K562 (cell line): Measurements from ENCODE around the gene AREL1. TPM values are rescaled to one million over a fixed set of nuclear protein-coding genes. Genes with fewer than 3 reads are reported as not detected.

Experiments used
- ATAC-seq: fragments of 200-7000 bp; cut with Tn5 transposase; 3 replicates; pipeline ENCODE4 v1.9.1; 2020; ENCODE audit warnings: moderate library complexity
- BruUV-seq: library from RNA; stranded (reverse); fragments of 400-500 nt; replicated peaks from 2 replicates; lab custom pipeline; 2021; lab: Mats Ljungman, UMichigan
- CTCF ChIA-PET: fragments of 300-600 bp; formaldehyde crosslinking; extraction: SDS; loops from one replicate; lab custom pipeline; 2021; ENCODE audit warnings: low intra/inter-chr PET ratio; lab: Yijun Ruan, JAX
- POLR2A ChIA-PET: fragments of 300-600, 350-650 bp; sonication (Branson Sonifier 250); formaldehyde crosslinking; extraction: SDS; loops from one replicate; lab custom pipeline; 2021; ENCODE audit warnings: antibody characterized with exemption, inconsistent platforms; lab: Yijun Ruan, JAX
- DNase-seq, 4 experiments: peaks; one replicate each; pipeline versions ENCODE4 v3.0.0 to v3.0.0-alpha.2; 2011 to 2018; ENCODE audit warnings: low spot score in 3 of 4, mixed read lengths in 3 of 4; ENCODE audit errors: extremely low read depth in 1 of 4
- FAIRE-seq: peaks from 2 replicates; lab custom pipeline; 2011; peaks lifted over from hg19 to GRCh38; lab: Jason Lieb, UNC
- H2AFZ ChIP-seq: 2 replicates; pipeline ENCODE4 v1.6.0; 2011; ENCODE audit warnings: low read depth, low read length, control low read depth, inconsistent platforms
- H3K27ac ChIP-seq: fragments of 200-600 bp; 3 replicates; pipeline ENCODE4 v1.8.0; 2011; ENCODE audit warnings: low read depth, mild to moderate bottlenecking, control low read depth, inconsistent platforms, low read length, moderate library complexity, mixed read lengths; ENCODE audit errors: extremely low read depth
- H3K27me3 ChIP-seq, 2 experiments: fragments of 300-600 bp in 1 of 2; 2 replicates in 1 of 2; 3 replicates in 1 of 2; pipeline versions ENCODE4 v1.6.0 to v1.8.0; 2011; ENCODE audit warnings: inconsistent platforms in 2 of 2, low read length in 2 of 2, mild to moderate bottlenecking in 1 of 2, mixed read lengths in 1 of 2, moderate library complexity in 1 of 2; ENCODE audit not compliant: control insufficient read depth in 2 of 2, insufficient read depth in 2 of 2
- H3K36me3 ChIP-seq: fragments of 300-600 bp; 3 replicates; pipeline ENCODE4 v1.8.0; 2011; ENCODE audit warnings: mild to moderate bottlenecking, low read length, inconsistent platforms; ENCODE audit not compliant: control insufficient read depth, insufficient read depth
- H3K4me1 ChIP-seq, 2 experiments: fragments of 200-600 bp in 1 of 2; replicated peaks in 1 of 2; 2 replicates in 1 of 2; 3 replicates in 1 of 2; pipeline versions ENCODE4 v1.5.1 to v1.8.0; 2011; ENCODE audit warnings: inconsistent platforms in 2 of 2, low read length in 2 of 2, mild to moderate bottlenecking in 1 of 2, mixed read lengths in 1 of 2, moderate library complexity in 1 of 2; ENCODE audit not compliant: control insufficient read depth in 2 of 2, insufficient read depth in 2 of 2
- H3K4me2 ChIP-seq: 2 replicates; pipeline ENCODE4 v1.6.1; 2011; ENCODE audit warnings: low read length, control low read depth, inconsistent platforms, mixed read lengths; ENCODE audit not compliant: insufficient read depth
- H3K4me3 ChIP-seq: fragments of 200-600 bp; sonication (generic), shearing (Covaris generic); 2 replicates; pipeline ENCODE4 v1.5.1; 2016; ENCODE audit warnings: control low read depth, inconsistent platforms
- H3K79me2 ChIP-seq: fragments of 200-600 bp; 3 replicates; pipeline ENCODE4 v1.8.0; 2011; ENCODE audit warnings: low read length, inconsistent platforms; ENCODE audit not compliant: control insufficient read depth, insufficient read depth
- H3K9ac ChIP-seq, 2 experiments: 2 replicates each; pipeline versions ENCODE4 v1.6.0 to v1.6.1; 2011; ENCODE audit warnings: low read depth in 2 of 2, low read length in 2 of 2, control low read depth in 1 of 2, inconsistent platforms in 1 of 2, mild to moderate bottlenecking in 1 of 2, mixed read lengths in 1 of 2; ENCODE audit not compliant: insufficient read depth in 1 of 2
- H3K9me1 ChIP-seq: one replicate; pipeline ENCODE4 v1.6.0; 2011; ENCODE audit warnings: inconsistent platforms, mild to moderate bottlenecking, low read length, moderate library complexity; ENCODE audit not compliant: control insufficient read depth, insufficient read depth
- H3K9me3 ChIP-seq: replicated peaks from 2 replicates; pipeline ENCODE4 v1.5.1; 2011; ENCODE audit warnings: low read depth, low read length, inconsistent platforms; ENCODE audit not compliant: control insufficient read depth, insufficient read depth
- H4K20me1 ChIP-seq: replicated peaks from 2 replicates; pipeline ENCODE4 v1.6.1; 2011; ENCODE audit warnings: low read length, inconsistent platforms, mixed read lengths; ENCODE audit not compliant: control insufficient read depth, insufficient read depth
- BRD9 ChIP-seq: fragments of 450-650 bp; IDR thresholded peaks from 2 replicates; pipeline ENCODE4 v1.6.1; 2018; ENCODE audit warnings: low read depth; ENCODE audit not compliant: partially characterized antibody
- DACH1 ChIP-seq: fragments of 450-650 bp; IDR thresholded peaks from 2 replicates; pipeline ENCODE4 v1.6.1; 2018; ENCODE audit not compliant: partially characterized antibody
- ELF4 ChIP-seq: fragments of 450-650 bp; formaldehyde crosslinking; IDR thresholded peaks from 2 replicates; pipeline ENCODE4 v1.4.0; 2022; ENCODE audit warnings: missing genetic modification characterization
- ETV1 ChIP-seq: fragments of 450-650 bp; conservative IDR thresholded peaks from 2 replicates; pipeline ENCODE4 v1.6.1; 2016; ENCODE audit warnings: missing genetic modification characterization, control low read depth, low read depth, missing compliant biosample characterization
- FOSL1 ChIP-seq: fragments of 200-800 bp; sonication (Bioruptor generic); conservative IDR thresholded peaks from 2 replicates; pipeline ENCODE4 v1.6.1; 2016; ENCODE audit warnings: missing genetic modification characterization, missing compliant biosample characterization
- JUND ChIP-seq, 2 experiments: IDR thresholded peaks; 2 replicates in 1 of 2; 3 replicates in 1 of 2; pipeline ENCODE4 v1.6.1; 2011; ENCODE audit warnings: borderline replicate concordance in 2 of 2, low read depth in 2 of 2, low read length in 2 of 2, improper control_type of control experiment in 1 of 2, missing biosample characterization in 1 of 2, missing genetic modification characterization in 1 of 2, missing genetic modification reagents in 1 of 2
- MAFF ChIP-seq: IDR thresholded peaks from 2 replicates; pipeline ENCODE4 v1.6.1; 2012; ENCODE audit warnings: low read length, improper control_type of control experiment
- NFXL1 ChIP-seq: fragments of 450-650 bp; formaldehyde crosslinking; IDR thresholded peaks from 2 replicates; pipeline ENCODE4 v1.4.0; 2021; ENCODE audit warnings: mild to moderate bottlenecking
- TRIM24 ChIP-seq, 2 experiments: fragments of 450-650 bp; IDR thresholded peaks; 2 replicates each; pipeline ENCODE4 v1.6.1; 2016
- YBX1 ChIP-seq: fragments of 450-650 bp; IDR thresholded peaks from 2 replicates; pipeline ENCODE4 v1.7.1; 2016; ENCODE audit warnings: mild to moderate bottlenecking
- ZNF23 ChIP-seq: fragments of 250-450 bp; sonication (Bioruptor Pico); IDR thresholded peaks from 2 replicates; pipeline ENCODE4 v1.4.0; 2020; ENCODE audit warnings: mild to moderate bottlenecking
- WGBS: fragments of 100-300 bp; shearing (Covaris generic); methylation state at CpG from one replicate; pipeline ENCODE4 v1.1.6; 2016; ENCODE audit warnings: low coverage, mixed read lengths; ENCODE audit not compliant: insufficient coverage; ENCODE audit errors: missing lambda C conversion rate; 5-methylcytosine and 5-hydroxymethylcytosine counted together
- in situ Hi-C: fragments of 300-500 bp; cut with MboI; formaldehyde crosslinking; loops from 4 replicates; pipeline ENCODE4 v1.15.0; 2018; ENCODE audit warnings: inconsistent platforms, mixed read lengths
- intact Hi-C: fragments of 100-400 bp; cut with micrococcal nuclease; formaldehyde crosslinking; loops from 2 replicates; pipeline ENCODE4 v1.14.2; 2022
- polyA plus RNA-seq, 8 experiments: library from polyadenylated mRNA; depleted of rRNA in 4 of 8; stranded (reverse) in 5 of 8; unstranded in 3 of 8; fragments of >200 nt; fragmentation: Nextera tagmentation in 2 of 8; fragmentation: Illumina TruSeq in 1 of 8; extraction: Ambion mirVana in 2 of 8; extraction: Trizol in 1 of 8; gene quantifications; 2 replicates each; pipeline versions ENCODE4 v1.2.1 to v1.2.3, GENCODE V29; 2011 to 2014; ENCODE audit warnings: inconsistent platforms in 1 of 8, missing spikeins in 1 of 8
- total RNA-seq, 7 experiments: library from RNA; depleted of rRNA in 6 of 7; stranded (reverse); fragments of >200 nt in 6 of 7; fragmentation: Illumina TruSeq in 2 of 7; extraction: Trizol in 2 of 7; gene quantifications; 2 replicates each; pipeline versions ENCODE4 v1.2.1 to v1.2.3, GENCODE V29; 2011 to 2021; ENCODE audit warnings: low replicate concordance in 1 of 7
- TF ChIP-seq, protein P1 (sequence below): fragments of 450-650 bp; formaldehyde crosslinking; IDR thresholded peaks from 2 replicates; pipeline ENCODE4 v1.4.0; 2020; ENCODE audit warnings: mild to moderate bottlenecking, mixed read lengths
- TF ChIP-seq, protein P2 (sequence below): fragments of 200-800 bp; sonication (Bioruptor generic); IDR thresholded peaks from 2 replicates; pipeline ENCODE4 v1.6.1; 2017; ENCODE audit warnings: missing genetic modification characterization, missing compliant biosample characterization
- TF ChIP-seq, protein P3 (sequence below), 3 experiments: fragments of 200-800 bp in 1 of 3; fragments of 250-450 bp in 1 of 3; fragments of 450-650 bp in 1 of 3; sonication (Bioruptor Pico) in 1 of 3; sonication (Bioruptor generic) in 1 of 3; formaldehyde crosslinking in 1 of 3; IDR thresholded peaks; 2 replicates each; pipeline versions ENCODE4 v1.6.1 to v1.8.0; 2016 to 2022; ENCODE audit warnings: mild to moderate bottlenecking in 2 of 3, missing genetic modification characterization in 2 of 3, missing compliant biosample characterization in 1 of 3, moderate library complexity in 1 of 3

The AREL1 gene
- total and polyA plus RNA-seq, 9 of the 15 experiments (the other 6 are each of a cell fraction or from before 2014, with no cell fraction given) = 6.0 to 24.8 (median 16.6) TPM

DNA sequence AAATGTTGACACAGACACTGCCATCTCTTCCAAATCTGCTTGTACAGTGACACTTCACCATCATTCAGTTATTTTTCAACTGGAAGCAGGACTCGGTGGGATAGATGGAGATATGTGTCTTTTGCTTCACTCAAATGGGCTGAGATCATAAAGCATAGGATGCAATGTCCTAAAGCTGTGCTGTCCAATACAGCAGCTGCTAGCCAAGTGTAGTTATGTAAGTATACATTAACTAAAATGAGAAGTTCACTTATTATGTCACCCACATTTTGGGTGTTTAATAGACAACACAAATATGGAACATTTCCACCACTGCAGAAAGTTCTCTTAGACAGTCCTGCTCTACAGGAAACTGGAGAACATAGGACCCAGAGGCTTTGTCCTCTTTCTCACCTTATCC is 43.6 kb downstream of the AREL1 start:
- 70% methylated on average over 1 of the region's 1 CpG for WGBS
- Histone ChIP-seq H3K27me3 (no peaks in the 10 kb centered on the region), H3K36me3 (peaks cover 76% of the 10 kb centered on the region), H3K9ac (no peak overlapping the region), H3K4me1 (no peaks in the 10 kb centered on the region), H3K4me2 (no peak overlapping the region), H3K9me3 (no peaks in the 10 kb centered on the region), H3K79me2 (no peaks in the 10 kb centered on the region), H3K27ac (no peak overlapping the region), H2AFZ (no peak overlapping the region), H4K20me1 (no peaks in the 10 kb centered on the region), H3K9me1 (no peaks in the 10 kb centered on the region), H3K4me3 (no peak overlapping the region)
- intact Hi-C loops (no loop called here), in situ Hi-C loops (no loop called here)
- ChIA-PET CTCF (no interaction called here), POLR2A (no interaction called here)
- FAIRE-seq = no peak
- no peak for ATAC-seq
- DNase-seq = no peak
- no TSS peak for BruUV-seq
- TF ChIP-seq FOSL1 (no peak), ELF4 (no peak), ETV1 (tag) (no peak), BRD9 (no peak), JUND (IDR thresholded peaks at IDR 0.05; ENCODE audit: borderline replicate concordance, low read depth, low read length) (no peak), JUND (tag; IDR thresholded peaks at IDR 0.05; ENCODE audit: borderline replicate concordance, low read depth, low read length) (no peak), MAFF (no peak), NFXL1 (CRISPR knock-in tag) (no peak), YBX1 (no peak), DACH1 (no peak), TRIM24 (IDR thresholded peaks at IDR 0.05) (no peak), ZNF23 (CRISPR knock-in tag) (no peak)
- TF ChIP-seq, protein P1, sequence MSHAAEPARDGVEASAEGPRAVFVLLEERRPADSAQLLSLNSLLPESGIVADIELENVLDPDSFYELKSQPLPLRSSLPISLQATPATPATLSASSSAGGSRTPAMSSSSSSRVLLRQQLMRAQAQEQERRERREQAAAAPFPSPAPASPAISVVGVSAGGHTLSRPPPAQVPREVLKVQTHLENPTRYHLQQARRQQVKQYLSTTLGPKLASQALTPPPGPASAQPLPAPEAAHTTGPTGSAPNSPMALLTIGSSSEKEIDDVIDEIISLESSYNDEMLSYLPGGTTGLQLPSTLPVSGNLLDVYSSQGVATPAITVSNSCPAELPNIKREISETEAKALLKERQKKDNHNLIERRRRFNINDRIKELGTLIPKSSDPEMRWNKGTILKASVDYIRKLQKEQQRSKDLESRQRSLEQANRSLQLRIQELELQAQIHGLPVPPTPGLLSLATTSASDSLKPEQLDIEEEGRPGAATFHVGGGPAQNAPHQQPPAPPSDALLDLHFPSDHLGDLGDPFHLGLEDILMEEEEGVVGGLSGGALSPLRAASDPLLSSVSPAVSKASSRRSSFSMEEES (CRISPR knock-in tag) = no peak
- TF ChIP-seq, protein P2, sequence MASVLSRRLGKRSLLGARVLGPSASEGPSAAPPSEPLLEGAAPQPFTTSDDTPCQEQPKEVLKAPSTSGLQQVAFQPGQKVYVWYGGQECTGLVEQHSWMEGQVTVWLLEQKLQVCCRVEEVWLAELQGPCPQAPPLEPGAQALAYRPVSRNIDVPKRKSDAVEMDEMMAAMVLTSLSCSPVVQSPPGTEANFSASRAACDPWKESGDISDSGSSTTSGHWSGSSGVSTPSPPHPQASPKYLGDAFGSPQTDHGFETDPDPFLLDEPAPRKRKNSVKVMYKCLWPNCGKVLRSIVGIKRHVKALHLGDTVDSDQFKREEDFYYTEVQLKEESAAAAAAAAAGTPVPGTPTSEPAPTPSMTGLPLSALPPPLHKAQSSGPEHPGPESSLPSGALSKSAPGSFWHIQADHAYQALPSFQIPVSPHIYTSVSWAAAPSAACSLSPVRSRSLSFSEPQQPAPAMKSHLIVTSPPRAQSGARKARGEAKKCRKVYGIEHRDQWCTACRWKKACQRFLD (CRISPR knock-in tag) = no peak
- TF ChIP-seq, protein P3, sequence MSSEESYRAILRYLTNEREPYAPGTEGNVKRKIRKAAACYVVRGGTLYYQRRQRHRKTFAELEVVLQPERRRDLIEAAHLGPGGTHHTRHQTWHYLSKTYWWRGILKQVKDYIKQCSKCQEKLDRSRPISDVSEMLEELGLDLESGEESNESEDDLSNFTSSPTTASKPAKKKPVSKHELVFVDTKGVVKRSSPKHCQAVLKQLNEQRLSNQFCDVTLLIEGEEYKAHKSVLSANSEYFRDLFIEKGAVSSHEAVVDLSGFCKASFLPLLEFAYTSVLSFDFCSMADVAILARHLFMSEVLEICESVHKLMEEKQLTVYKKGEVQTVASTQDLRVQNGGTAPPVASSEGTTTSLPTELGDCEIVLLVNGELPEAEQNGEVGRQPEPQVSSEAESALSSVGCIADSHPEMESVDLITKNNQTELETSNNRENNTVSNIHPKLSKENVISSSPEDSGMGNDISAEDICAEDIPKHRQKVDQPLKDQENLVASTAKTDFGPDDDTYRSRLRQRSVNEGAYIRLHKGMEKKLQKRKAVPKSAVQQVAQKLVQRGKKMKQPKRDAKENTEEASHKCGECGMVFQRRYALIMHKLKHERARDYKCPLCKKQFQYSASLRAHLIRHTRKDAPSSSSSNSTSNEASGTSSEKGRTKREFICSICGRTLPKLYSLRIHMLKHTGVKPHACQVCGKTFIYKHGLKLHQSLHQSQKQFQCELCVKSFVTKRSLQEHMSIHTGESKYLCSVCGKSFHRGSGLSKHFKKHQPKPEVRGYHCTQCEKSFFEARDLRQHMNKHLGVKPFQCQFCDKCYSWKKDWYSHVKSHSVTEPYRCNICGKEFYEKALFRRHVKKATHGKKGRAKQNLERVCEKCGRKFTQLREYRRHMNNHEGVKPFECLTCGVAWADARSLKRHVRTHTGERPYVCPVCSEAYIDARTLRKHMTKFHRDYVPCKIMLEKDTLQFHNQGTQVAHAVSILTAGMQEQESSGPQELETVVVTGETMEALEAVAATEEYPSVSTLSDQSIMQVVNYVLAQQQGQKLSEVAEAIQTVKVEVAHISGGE (CRISPR knock-in tag; IDR thresholded peaks at IDR 0.05) = no peak
